OCI-LY7 (cell line): ENCODE measurements around the gene CAMK1G. TPM values are rescaled to one million over a fixed set of nuclear protein-coding genes. Genes with fewer than 3 reads are reported as not detected.

ENCODE experiments used
- BruUV-seq: library from RNA; stranded (reverse); fragments of 400-500 nt; replicated peaks from 2 replicates; lab custom pipeline; 2021; lab: Mats Ljungman, UMichigan
- CTCF ChIA-PET: fragments of 300-600 bp; sonication (Branson Sonifier 250); formaldehyde crosslinking; loops from one replicate; lab custom pipeline; 2022; ENCODE audit warnings: antibody characterized with exemption; ENCODE audit not compliant: unreplicated experiment; lab: Charles Lee
- POLR2A ChIA-PET: fragments of 300-600 bp; sonication (Branson Sonifier 250); formaldehyde crosslinking; loops from one replicate; lab custom pipeline; 2022; ENCODE audit warnings: antibody characterized with exemption; lab: Charles Lee
- DNase-seq: peaks from one replicate; pipeline ENCODE4 v3.0.0-alpha.2; 2015; ENCODE audit warnings: low spot score
- H2AFZ ChIP-seq: fragments of 200-600 bp; sonication (generic), shearing (Covaris generic); 2 replicates; pipeline ENCODE4 v1.6.1; 2014; ENCODE audit warnings: mild to moderate bottlenecking, antibody characterized with exemption, low read length, moderate library complexity
- H3K27ac ChIP-seq: fragments of 200-600 bp; sonication (generic); 2 replicates; pipeline ENCODE4 v1.5.1; 2014; ENCODE audit warnings: mixed run types, low read depth, mild to moderate bottlenecking, moderate library complexity, low read length, inconsistent platforms; ENCODE audit not compliant: poor library complexity, severe bottlenecking
- H3K36me3 ChIP-seq: fragments of 200-600 bp; sonication (generic); 2 replicates; pipeline ENCODE4 v1.6.1; 2014; ENCODE audit warnings: mild to moderate bottlenecking, antibody characterized with exemption, low read length, moderate library complexity, mixed read lengths; ENCODE audit not compliant: insufficient read depth
- H3K4me1 ChIP-seq: fragments of 200-600 bp; sonication (generic); 2 replicates; pipeline ENCODE4 v1.5.1; 2014; ENCODE audit warnings: mild to moderate bottlenecking, low read length; ENCODE audit not compliant: insufficient read depth, poor library complexity, severe bottlenecking
- H3K4me2 ChIP-seq: fragments of 200-600 bp; sonication (generic); 2 replicates; pipeline ENCODE4 v1.6.1; 2014; ENCODE audit warnings: mild to moderate bottlenecking, low read length
- H3K4me3 ChIP-seq: fragments of 200-600 bp; sonication (generic); 2 replicates; pipeline ENCODE4 v1.5.1; 2014; ENCODE audit warnings: mild to moderate bottlenecking, low read depth, low read length; ENCODE audit not compliant: poor library complexity, severe bottlenecking
- H3K79me2 ChIP-seq: fragments of 200-600 bp; sonication (generic); 2 replicates; pipeline ENCODE4 v1.6.1; 2016; ENCODE audit warnings: low read depth, mild to moderate bottlenecking, low read length, moderate library complexity, mixed read lengths; ENCODE audit not compliant: insufficient read depth
- H3K9me2 ChIP-seq: fragments of 200-600 bp; sonication (generic); 2 replicates; pipeline ENCODE4 v1.6.1; 2016; ENCODE audit warnings: mild to moderate bottlenecking, low read length, mixed read lengths; ENCODE audit not compliant: insufficient read depth
- H3K9me3 ChIP-seq: fragments of 200-600 bp; sonication (generic); 2 replicates; pipeline ENCODE4 v1.6.1; 2014; ENCODE audit warnings: mild to moderate bottlenecking, mixed run types, low read length, mixed read lengths
- H4K20me1 ChIP-seq: fragments of 200-600 bp; sonication (generic); 2 replicates; pipeline ENCODE4 v1.6.1; 2014; ENCODE audit warnings: mild to moderate bottlenecking, antibody characterized with exemption, low read length, moderate library complexity, mixed read lengths; ENCODE audit not compliant: insufficient read depth
- CTCF ChIP-seq: fragments of 200-600 bp; sonication (generic); conservative IDR thresholded peaks from 2 replicates; pipeline ENCODE4 v1.5.1; 2014; ENCODE audit warnings: mild to moderate bottlenecking, antibody characterized with exemption, low read length, moderate library complexity, mixed read lengths
- EZH2phosphoT487 ChIP-seq: fragments of 200-600 bp; sonication (generic); IDR thresholded peaks from 2 replicates; pipeline ENCODE4 v1.6.1; 2018; ENCODE audit warnings: low read depth, borderline replicate concordance, mild to moderate bottlenecking, mixed run types, antibody characterized with exemption, low read length, moderate library complexity, mixed read lengths
- intact Hi-C: fragments of 100-400 bp; cut with micrococcal nuclease; formaldehyde crosslinking; loops from one replicate; pipeline ENCODE4 v1.10.0; 2022; ENCODE audit not compliant: unreplicated experiment
- total RNA-seq, 2 experiments: library from RNA; depleted of rRNA in 1 of 2; stranded (reverse); fragments of >200 nt in 1 of 2; shearing (Covaris generic) in 1 of 2; gene quantifications; 2 replicates each; pipeline ENCODE4 v1.2.3, GENCODE V29; 2014 to 2022

Gene CAMK1G
- total RNA-seq, 2 experiments from 2014 or later: not detected

GRCh38 chr1:209595599-209596285 is 12.2 kb downstream of the CAMK1G start:
- Histone ChIP-seq H3K4me3 (no peak overlapping the region), H3K36me3 (no peaks in the 10 kb centered on the region), H3K9me3 (no peaks in the 10 kb centered on the region), H2AFZ (no peak overlapping the region), H4K20me1 (no peaks in the 10 kb centered on the region), H3K27ac (no peak overlapping the region), H3K4me1 (no peaks in the 10 kb centered on the region), H3K4me2 (no peak overlapping the region), H3K9me2 (no peaks in the 10 kb centered on the region), H3K79me2 (no peaks in the 10 kb centered on the region)
- POLR2A ChIA-PET: no interaction called here
- BruUV-seq: no TSS peak
- TF ChIP-seq CTCF (no peak), EZH2phosphoT487 (no peak)
- CTCF ChIA-PET: no interaction called here
- intact Hi-C loops: no loop called here
- DNase-seq: no peak

- H4K20me1 ChIP-seq: no peaks in the 10 kb centered on the region
- ChIA-PET CTCF (no interaction called here), POLR2A (no interaction called here)
- no peaks in the 10 kb centered on the region for H3K4me1 ChIP-seq
- no peaks in the 10 kb centered on the region for H3K9me3 ChIP-seq
- no peak overlapping the region for H3K4me3 ChIP-seq
- no peak overlapping the region for H2AFZ ChIP-seq
- H3K4me2 ChIP-seq: no peak overlapping the region
- TF ChIP-seq EZH2phosphoT487: no peak
- TF ChIP-seq CTCF: no peak
- H3K9me2 ChIP-seq: no peaks in the 10 kb centered on the region
- no peaks in the 10 kb centered on the region for H3K36me3 ChIP-seq
- no peaks in the 10 kb centered on the region for H3K79me2 ChIP-seq
- BruUV-seq: no TSS peak
- no peak for DNase-seq
- H3K27ac ChIP-seq: no peak overlapping the region
- intact Hi-C loops: no loop called here
Observed at GRCh38 chr1:209597499-209597898, 14.0 kb downstream of the CAMK1G start.

GRCh38 chr1:209598227-209598626 is 14.7 kb downstream of the CAMK1G start:
- Histone ChIP-seq H3K4me3 (no peak overlapping the region), H3K79me2 (no peaks in the 10 kb centered on the region), H3K9me2 (no peaks in the 10 kb centered on the region), H3K36me3 (no peaks in the 10 kb centered on the region), H4K20me1 (no peaks in the 10 kb centered on the region), H2AFZ (no peak overlapping the region), H3K4me2 (no peak overlapping the region), H3K4me1 (no peaks in the 10 kb centered on the region), H3K27ac (no peak overlapping the region), H3K9me3 (no peaks in the 10 kb centered on the region)
- DNase-seq: no peak
- intact Hi-C loops: no loop called here
- TF ChIP-seq CTCF (no peak), EZH2phosphoT487 (no peak)
- CTCF ChIA-PET: no interaction called here
- POLR2A ChIA-PET: no interaction called here
- BruUV-seq: no TSS peak
